Measurements from ENCODE around the gene ZMYND8.
"Not testable (repeated sequence)": the region's sequence is repeated elsewhere in the genome, so short reads cannot be mapped to it uniquely, and the experiment has no call there.

ZMYND8 gene

GRCh38 chr20:47310729-47311128 lies 45.8 kb downstream of the ZMYND8 start:
- DNase-seq (ENCODE audit: low read depth) = no peak

GRCh38 chr20:47309806-47310426 lies 46.6 kb downstream of the ZMYND8 start:
- no peak for DNase-seq (ENCODE audit: low read depth)

- no peak for DNase-seq (ENCODE audit: low read depth)
Measured at GRCh38 chr20:47309394-47309793, 47.1 kb downstream of the ZMYND8 start.

- DNase-seq (ENCODE audit: low read depth) = not testable (repeated sequence)
Measured at GRCh38 chr20:47307569-47307968, 48.9 kb downstream of the ZMYND8 start.

- DNase-seq (ENCODE audit: low read depth) = no peak
Measured at GRCh38 chr20:47306755-47307370, 49.6 kb downstream of the ZMYND8 start.

GRCh38 chr20:47306095-47306494 lies 50.4 kb downstream of the ZMYND8 start:
- DNase-seq (ENCODE audit: low read depth) = no peak

- no peak for DNase-seq (ENCODE audit: low read depth)
Measured at GRCh38 chr20:47305667-47306066, 50.8 kb downstream of the ZMYND8 start.

- DNase-seq (ENCODE audit: low read depth) = no peak
Measured at GRCh38 chr20:47304287-47304686, 52.2 kb downstream of the ZMYND8 start.

- no peak for DNase-seq (ENCODE audit: low read depth)
Measured at GRCh38 chr20:47303736-47304135, 52.8 kb downstream of the ZMYND8 start.

- DNase-seq (ENCODE audit: low read depth) = no peak
Measured at GRCh38 chr20:47300071-47300470, 56.4 kb downstream of the ZMYND8 start.

GRCh38 chr20:47298624-47299023 lies 57.9 kb downstream of the ZMYND8 start:
- DNase-seq (ENCODE audit: low read depth) = no peak

- DNase-seq (ENCODE audit: low read depth) = no peak
Measured at GRCh38 chr20:47297746-47298145, 58.8 kb downstream of the ZMYND8 start.

- no peak for DNase-seq (ENCODE audit: low read depth)
Measured at GRCh38 chr20:47296950-47297349, 59.5 kb downstream of the ZMYND8 start.

GRCh38 chr20:47295921-47296426 lies 60.5 kb downstream of the ZMYND8 start:
- no peak for DNase-seq (ENCODE audit: low read depth)

GRCh38 chr20:47295129-47295813 lies 61.2 kb downstream of the ZMYND8 start:
- no peak for DNase-seq (ENCODE audit: low read depth)

GRCh38 chr20:47293631-47294030 lies 62.9 kb downstream of the ZMYND8 start:
- DNase-seq (ENCODE audit: low read depth) = no peak

GRCh38 chr20:47292581-47292980 lies 63.9 kb downstream of the ZMYND8 start:
- DNase-seq (ENCODE audit: low read depth) = no peak

- no peak for DNase-seq (ENCODE audit: low read depth)
Measured at GRCh38 chr20:47290666-47291430, 65.7 kb downstream of the ZMYND8 start.

- DNase-seq (ENCODE audit: low read depth) = no peak
Measured at GRCh38 chr20:47290008-47290407, 66.5 kb downstream of the ZMYND8 start.

GRCh38 chr20:47289096-47289495 lies 67.4 kb downstream of the ZMYND8 start:
- no peak for DNase-seq (ENCODE audit: low read depth)

- not testable (repeated sequence) for DNase-seq (ENCODE audit: low read depth)
Measured at GRCh38 chr20:47288530-47288929, 68.0 kb downstream of the ZMYND8 start.

GRCh38 chr20:47287609-47288144 lies 68.8 kb downstream of the ZMYND8 start:
- DNase-seq (ENCODE audit: low read depth) = no peak

Data from GM04503 (cell line).